ENCODE data around the gene SOX10. TPM values are rescaled to one million over a fixed set of nuclear protein-coding genes. Genes with fewer than 3 reads are reported as not detected.

SOX10 gene
- total RNA-seq, 1 experiment from 2014 or later: 2.4 TPM

GRCh38 chr22:38023045-38023444, 38.7 kb upstream of the SOX10 start:
- Histone ChIP-seq H3T11ph (ENCODE audit: low read length) (no peak overlapping the region), H4K8ac (replicated peaks; ENCODE audit: insufficient read length, low read depth, low read length) (no peak overlapping the region), H2BK12ac (ENCODE audit: insufficient read length, low read depth, low read length) (no peak overlapping the region), H3K23me2 (ENCODE audit: insufficient read length, low read depth, low read length, poor library complexity, severe bottlenecking) (no peaks in the 10 kb centered on the region), H2BK120ac (ENCODE audit: low read depth, low read length, poor library complexity, severe bottlenecking) (no peak overlapping the region), H3K56ac (ENCODE audit: insufficient read length, low read depth, low read length) (no peak overlapping the region), H3K27me3 (ENCODE audit: insufficient read depth, low read length) (no peaks in the 10 kb centered on the region), H2BK5ac (ENCODE audit: insufficient read length, low read length) (no peak overlapping the region), H3K23ac (ENCODE audit: insufficient read length, low read depth, low read length) (no peak overlapping the region), H4K5ac (ENCODE audit: insufficient read length, low read depth, low read length) (no peak overlapping the region), H3K9me3 (ENCODE audit: control insufficient read depth, low read depth, low read length) (no peaks in the 10 kb centered on the region), H2AK5ac (ENCODE audit: insufficient read length, low read length) (no peak overlapping the region), H2BK15ac (ENCODE audit: low read depth, low read length) (no peak overlapping the region), H3K4me1 (ENCODE audit: insufficient read depth, low read length) (no peaks in the 10 kb centered on the region), H4K91ac (ENCODE audit: insufficient read length, low read depth, low read length) (no peak overlapping the region), H3K4ac (ENCODE audit: low read depth, low read length) (no peak overlapping the region), H3K79me2 (ENCODE audit: insufficient read depth, low read length) (no peaks in the 10 kb centered on the region), H4K20me1 (ENCODE audit: control insufficient read depth, insufficient read depth, insufficient read length) (no peaks in the 10 kb centered on the region), H3K4me2 (ENCODE audit: insufficient read depth, insufficient read length, low read length) (no peak overlapping the region), H3K9ac (ENCODE audit: extremely low read depth, insufficient read length, low read length) (no peak overlapping the region), H3K79me1 (ENCODE audit: insufficient read depth, low read depth, low read length, poor library complexity, severe bottlenecking) (no peaks in the 10 kb centered on the region), H3K27ac (ENCODE audit: insufficient read length, low read depth, low read length) (no peak overlapping the region), H2AFZ (ENCODE audit: low read length) (no peak overlapping the region), H2BK20ac (ENCODE audit: low read depth, low read length, poor library complexity, severe bottlenecking) (no peak overlapping the region), H3K14ac (ENCODE audit: insufficient read depth, low read length) (no peak overlapping the region), H3K18ac (ENCODE audit: insufficient read length, low read depth, low read length) (no peak overlapping the region)
- peaks cover 31% of the 10 kb centered on the region for H3K27me3 Mint-ChIP-seq (ENCODE audit: low read depth)
- TF ChIP-seq CTCF (conservative IDR thresholded peaks at IDR 0.05): no peak
- H3K27ac Mint-ChIP-seq: peak overlapping the region in 1 of 3 experiments; percentile 27; a peak in 1 of 7 replicates
- H3K36me3 Mint-ChIP-seq (ENCODE audit: insufficient read depth in 1 of 3, low read depth in 3 of 3): no peaks in the 10 kb centered on the region
- peaks cover 4 to 19% of the 10 kb centered on the region in 2 experiments; a peak in 3 of 4 replicates for H3K4me1 Mint-ChIP-seq
- no peaks in the 10 kb centered on the region for H3K9me3 Mint-ChIP-seq
- no CpG with 5 or more reads among the region's 6 CpGs for WGBS (ENCODE audit: extremely low coverage, insufficient read length, low lambda C conversion rate)
- no peak overlapping the region for H3K4me3 Mint-ChIP-seq
- no peak for DNase-seq

Measured in H9 (cell line).